Measurements from ENCODE around the gene GPR162.

- TF ChIP-seq CTCF (IDR thresholded peaks at IDR 0.05; ENCODE audit: low read length) (no peak), EZH2 (optimal IDR thresholded peaks at IDR 0.05; ENCODE audit: low read depth, low read length) (no peak), EZH2phosphoT487 (IDR thresholded peaks at IDR 0.05; ENCODE audit: low read length) (no peak)
Observed at GRCh38 chr12:6851153-6851920, 29.7 kb downstream of the GPR162 start, which contains the start of gene CDCA3.

Measured in MM.1S (cell line).